ENCODE results near the gene NIFK.
"Not testable (repeated sequence)": the region's sequence is repeated elsewhere in the genome, so short reads cannot be mapped to it uniquely, and the experiment has no call there.

NIFK gene

GRCh38 chr2:121736462-121737336, at the start of gene NIFK:
TSS of gene NIFK (minus strand) at chr2:121736875. CDS start at chr2:121736850, 25 bp downstream.
- peak; percentile 99 for DNase-seq

GRCh38 chr2:121783180-121783579, 46.5 kb upstream of the NIFK start:
- no peak for DNase-seq

GRCh38 chr2:121778741-121779487, 42.2 kb upstream of the NIFK start:
- DNase-seq: peak; percentile 29

GRCh38 chr2:121777699-121778058, 41.0 kb upstream of the NIFK start:
- no peak for DNase-seq

- peak; percentile 22 for DNase-seq
These were observed 40.4 kb upstream of the NIFK start for GRCh38 chr2:121776885-121777698.

GRCh38 chr2:121776361-121776760, 39.7 kb upstream of the NIFK start:
- DNase-seq: no peak

- DNase-seq: no peak
These were observed 37.6 kb upstream of the NIFK start for GRCh38 chr2:121774235-121774634.

GRCh38 chr2:121771976-121772742, 35.5 kb upstream of the NIFK start:
- DNase-seq: peak; percentile 54

GRCh38 chr2:121768143-121768755, 31.6 kb upstream of the NIFK start:
- no peak for DNase-seq

GRCh38 chr2:121766624-121767023, 29.9 kb upstream of the NIFK start:
- no peak for DNase-seq

GRCh38 chr2:121764681-121765228, 28.1 kb upstream of the NIFK start:
- no peak for DNase-seq

GRCh38 chr2:121755237-121756111, 18.8 kb upstream of the NIFK start, which contains the start of gene TSN:
TSS of gene TSN (plus strand) at chr2:121755651. CDS start at chr2:121755780, 129 bp downstream.
- DNase-seq: peak; percentile 99

- no peak for DNase-seq
These were observed 18.2 kb upstream of the NIFK start for GRCh38 chr2:121754851-121755236.

GRCh38 chr2:121748202-121748601, 11.5 kb upstream of the NIFK start:
- no peak for DNase-seq

- no peak for DNase-seq
These were observed 9.4 kb upstream of the NIFK start for GRCh38 chr2:121746071-121746578.

- no peak for DNase-seq
These were observed 4.8 kb upstream of the NIFK start for GRCh38 chr2:121741450-121741849.

GRCh38 chr2:121740973-121741372, 4.3 kb upstream of the NIFK start:
- DNase-seq: no peak

GRCh38 chr2:121736140-121736461, 574 bp downstream of the NIFK start:
- DNase-seq: no peak

GRCh38 chr2:121735518-121736074, 1.1 kb downstream of the NIFK start:
- no peak for DNase-seq

GRCh38 chr2:121734544-121734943, 2.1 kb downstream of the NIFK start:
- DNase-seq: not testable (repeated sequence)

All from NCI-H2171 (cell line).